HG03060 (cell line): ENCODE data around the gene KCNJ6.
"Not testable (repeated sequence)": the region's sequence is repeated elsewhere in the genome, so short reads cannot be mapped to it uniquely, and the experiment has no call there.

Source experiments
- ATAC-seq: cut with Tn5 transposase; IDR thresholded peaks from one replicate; pipeline ENCODE4 v1.9.1; 2021; ENCODE audit warnings: low read depth, moderate number of reproducible peaks; ENCODE audit not compliant: unreplicated experiment

The KCNJ6 gene

GRCh38 chr21:37746849-37747248 is 169.4 kb downstream of the KCNJ6 start:
- ATAC-seq, result no peak

- ATAC-seq, result no peak
Observed at GRCh38 chr21:37744551-37744950, 171.7 kb downstream of the KCNJ6 start.

- ATAC-seq, result no peak
Observed at GRCh38 chr21:37742532-37742931, 173.7 kb downstream of the KCNJ6 start.

- no peak for ATAC-seq
Observed at GRCh38 chr21:37742115-37742514, 174.1 kb downstream of the KCNJ6 start.

- ATAC-seq, result no peak
Observed at GRCh38 chr21:37737996-37738395, 178.3 kb downstream of the KCNJ6 start.

GRCh38 chr21:37737507-37737906 is 178.8 kb downstream of the KCNJ6 start:
- no peak for ATAC-seq

GRCh38 chr21:37734846-37735245 is 181.4 kb downstream of the KCNJ6 start:
- ATAC-seq, result no peak

GRCh38 chr21:37732927-37733326 is 183.3 kb downstream of the KCNJ6 start:
- ATAC-seq, result no peak

GRCh38 chr21:37724201-37724600 is 192.1 kb downstream of the KCNJ6 start:
- ATAC-seq, result no peak

- no peak for ATAC-seq
Observed at GRCh38 chr21:37717534-37717933, 198.7 kb downstream of the KCNJ6 start.

- not testable (repeated sequence) for ATAC-seq
Observed at GRCh38 chr21:37712569-37712934, 203.7 kb downstream of the KCNJ6 start.

- ATAC-seq, result no peak
Observed at GRCh38 chr21:37711836-37712568, 204.3 kb downstream of the KCNJ6 start.

- ATAC-seq, result no peak
Observed at GRCh38 chr21:37711286-37711829, 204.9 kb downstream of the KCNJ6 start.

GRCh38 chr21:37710546-37711285 is 205.5 kb downstream of the KCNJ6 start:
- no peak for ATAC-seq

GRCh38 chr21:37704751-37705150 is 211.5 kb downstream of the KCNJ6 start:
- ATAC-seq, result no peak

- ATAC-seq, result no peak
Observed at GRCh38 chr21:37702241-37702640, 214.0 kb downstream of the KCNJ6 start.

GRCh38 chr21:37700641-37701202 is 215.5 kb downstream of the KCNJ6 start:
- peak; percentile 91 for ATAC-seq

GRCh38 chr21:37699024-37699775 is 217.1 kb downstream of the KCNJ6 start:
- no peak for ATAC-seq

GRCh38 chr21:37696936-37697335 is 219.3 kb downstream of the KCNJ6 start:
- ATAC-seq, result no peak

- ATAC-seq, result no peak
Observed at GRCh38 chr21:37695111-37695510, 221.1 kb downstream of the KCNJ6 start.
